Effector CD8-positive, alpha-beta T cell (primary cell): Measurements from ENCODE around the gene TIMM9.
A peak's percentile ranks its signal among the peaks of the same experiment; 100 is the strongest.
"Not testable (repeated sequence)": the region's sequence is repeated elsewhere in the genome, so short reads cannot be mapped to it uniquely, and the experiment has no call there.

Source experiments
- DNase-seq: peaks from one replicate; lab custom pipeline; 2025; lab: John Stamatoyannopoulos, UW

Gene TIMM9

GRCh38 chr14:58398495-58398894, 28.8 kb downstream of the TIMM9 start:
- no peak for DNase-seq

GRCh38 chr14:58397156-58397555, 30.2 kb downstream of the TIMM9 start:
- DNase-seq, result no peak

- peak; percentile 55 for DNase-seq
Measured at GRCh38 chr14:58395812-58396788, 31.2 kb downstream of the TIMM9 start, which contains the start of gene TOMM20L. TOMM20L (plus strand) TSS chr14:58395930; CDS start chr14:58395958, 28 bp downstream.

GRCh38 chr14:58395562-58395811, 31.8 kb downstream of the TIMM9 start:
- no peak for DNase-seq

- no peak for DNase-seq
Measured at GRCh38 chr14:58390830-58391229, 36.5 kb downstream of the TIMM9 start.

GRCh38 chr14:58376791-58377190, 50.5 kb downstream of the TIMM9 start:
- no peak for DNase-seq

- no peak for DNase-seq
Measured at GRCh38 chr14:58368956-58369355, 58.4 kb downstream of the TIMM9 start.

GRCh38 chr14:58367296-58367695, 60.0 kb downstream of the TIMM9 start:
- DNase-seq, result no peak

- DNase-seq, result no peak
Measured at GRCh38 chr14:58364316-58364715, 63.0 kb downstream of the TIMM9 start.

- no peak for DNase-seq
Measured at GRCh38 chr14:58362798-58363412, 64.4 kb downstream of the TIMM9 start.

- not testable (repeated sequence) for DNase-seq
Measured at GRCh38 chr14:58362272-58362671, 65.1 kb downstream of the TIMM9 start.
